HG03460 (cell line): ENCODE data around the gene PPFIBP2.

ENCODE experiments used
- ATAC-seq: cut with Tn5 transposase; IDR thresholded peaks from one replicate; pipeline ENCODE4 v1.9.1; 2021; ENCODE audit not compliant: unreplicated experiment

Gene PPFIBP2

DNA sequence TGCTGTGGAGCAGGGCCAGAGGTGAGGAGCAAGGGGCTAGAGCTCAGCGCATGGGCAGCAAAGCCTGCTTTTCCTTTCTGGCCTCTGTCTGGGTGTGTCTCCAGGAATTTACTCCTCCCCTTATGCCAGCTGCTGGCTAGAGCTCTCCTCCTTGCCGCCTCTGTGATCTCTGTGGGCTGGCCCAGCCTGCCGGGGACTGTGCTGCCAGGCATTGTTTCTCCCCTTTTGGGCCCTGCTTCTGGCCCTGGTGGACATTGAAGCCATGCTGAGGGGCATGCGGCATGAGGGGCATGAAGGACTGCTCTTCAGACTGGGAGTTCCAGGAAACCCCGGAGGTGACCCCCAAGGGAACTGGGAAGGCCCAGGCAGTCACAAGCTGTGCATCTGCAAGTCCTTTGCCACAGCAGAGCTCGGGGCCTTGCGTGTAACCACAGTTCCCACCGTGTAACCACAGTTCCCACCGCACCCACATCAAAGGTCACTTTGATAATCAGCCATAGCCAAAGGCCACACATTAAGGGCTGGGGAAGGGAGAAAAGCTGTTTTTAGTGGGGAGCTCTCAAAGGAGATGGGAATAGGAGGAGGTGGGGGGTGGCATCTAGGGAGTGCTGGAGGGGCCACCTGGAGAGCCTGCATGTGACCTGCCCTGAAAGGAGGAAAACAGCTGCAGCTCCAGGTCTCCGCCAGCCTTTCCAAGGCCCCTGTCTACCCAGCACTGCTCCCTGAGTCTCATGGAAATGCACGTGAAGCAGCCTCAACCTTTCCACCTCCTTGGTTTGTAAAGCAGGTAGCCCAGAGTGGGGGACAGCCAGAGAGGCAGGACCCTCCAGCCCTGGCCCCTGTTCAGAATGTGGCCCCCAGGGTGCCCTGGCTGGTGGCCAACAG is 62.3 kb downstream of the PPFIBP2 start:
- ATAC-seq: no peak

- ATAC-seq: no peak
These were observed 63.0 kb downstream of the PPFIBP2 start for GRCh38 chr11:7576726-7577290.

DNA sequence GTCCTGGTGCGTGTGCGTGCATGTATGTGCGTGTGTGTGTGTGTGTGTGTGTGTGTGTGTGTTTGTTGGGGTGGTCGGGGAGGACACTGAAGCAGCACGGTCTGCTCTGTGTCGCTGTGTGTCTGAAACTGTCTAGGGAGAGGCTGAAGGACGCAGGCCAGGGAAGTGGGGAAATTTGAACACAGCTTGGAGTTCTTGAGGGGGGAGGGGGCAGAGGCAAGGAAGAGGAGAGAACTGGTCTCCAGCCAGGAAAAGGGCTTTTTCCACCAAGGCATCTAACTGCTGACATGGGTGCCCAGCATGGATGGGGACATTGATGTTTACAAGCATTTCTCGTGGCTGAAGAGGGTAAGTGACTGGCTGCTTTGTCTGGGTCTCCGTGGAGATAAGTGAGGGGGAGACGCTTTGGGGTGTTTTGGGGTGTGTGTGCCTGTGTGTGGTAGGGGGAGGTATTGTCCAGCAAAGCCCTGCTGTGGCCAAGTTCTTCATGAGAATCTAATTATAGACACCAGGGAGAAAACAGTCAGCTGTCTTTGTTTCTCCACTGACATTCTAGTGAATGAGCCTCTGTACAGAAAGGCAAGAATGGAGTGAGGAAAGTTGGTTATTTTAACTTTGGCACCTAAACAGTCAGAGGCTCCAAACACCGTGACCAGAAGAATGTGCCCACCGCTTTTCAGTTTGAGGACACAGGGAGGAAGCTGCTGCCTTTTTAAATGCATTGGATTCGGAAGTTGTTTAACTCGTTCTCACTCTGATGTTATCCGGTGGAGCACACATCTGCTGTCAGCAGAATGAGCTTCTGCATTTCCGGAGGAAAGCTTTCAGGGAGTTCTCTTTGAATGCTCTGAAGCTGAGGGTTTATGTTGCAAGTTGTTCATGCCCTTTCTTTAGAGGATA is 63.7 kb downstream of the PPFIBP2 start:
- peak; percentile 54 for ATAC-seq

- ATAC-seq: no peak
These were observed 64.6 kb downstream of the PPFIBP2 start for GRCh38 chr11:7578276-7578955.

DNA sequence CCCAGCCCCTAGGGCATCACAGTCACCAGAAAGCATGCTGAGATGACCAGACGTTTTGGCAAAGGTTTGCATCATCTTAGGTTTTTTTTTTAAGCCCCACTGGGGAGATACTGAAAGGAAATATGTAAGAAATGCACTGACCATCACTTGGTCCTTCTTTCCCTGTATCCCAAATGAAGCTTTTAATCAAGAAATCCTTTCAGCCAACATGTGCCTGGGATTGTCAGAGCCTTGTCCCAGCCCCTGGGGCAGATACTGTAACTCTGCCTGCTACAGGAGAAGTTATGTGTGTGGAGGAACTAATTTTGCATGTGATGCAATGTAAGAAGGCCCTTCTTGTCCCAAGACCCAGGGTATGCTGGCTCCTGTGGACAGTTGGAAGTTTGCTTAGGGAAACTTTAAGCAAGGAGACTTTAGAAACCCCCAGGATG is 65.6 kb downstream of the PPFIBP2 start:
- ATAC-seq: no peak

DNA sequence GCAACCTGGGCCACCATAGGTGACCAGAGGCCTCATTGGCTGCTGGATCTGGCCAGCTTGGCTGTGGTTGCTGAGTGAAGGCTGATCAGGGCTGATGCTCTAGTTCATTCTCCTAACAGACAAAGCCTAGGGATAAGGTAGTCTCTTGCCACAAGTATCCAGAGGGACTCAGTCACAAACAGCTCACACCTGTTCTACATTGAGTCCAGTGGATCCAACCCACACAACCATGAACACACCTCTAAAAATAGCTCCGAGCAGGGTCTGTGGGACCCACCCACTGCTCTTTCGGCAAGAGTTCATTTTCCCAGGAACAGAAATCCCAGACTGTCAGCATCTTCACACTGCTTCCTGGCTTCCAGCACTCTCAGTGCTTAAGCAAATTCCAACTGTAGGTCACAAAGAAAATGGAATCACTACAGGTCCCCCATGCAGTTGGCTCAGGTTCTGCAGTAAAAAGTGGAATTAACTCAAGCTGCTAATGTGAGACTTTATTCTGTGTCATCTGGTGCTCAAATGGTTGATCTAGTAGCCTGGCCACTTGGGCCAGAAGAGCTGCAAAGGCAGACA is 67.3 kb downstream of the PPFIBP2 start:
- ATAC-seq: no peak

DNA sequence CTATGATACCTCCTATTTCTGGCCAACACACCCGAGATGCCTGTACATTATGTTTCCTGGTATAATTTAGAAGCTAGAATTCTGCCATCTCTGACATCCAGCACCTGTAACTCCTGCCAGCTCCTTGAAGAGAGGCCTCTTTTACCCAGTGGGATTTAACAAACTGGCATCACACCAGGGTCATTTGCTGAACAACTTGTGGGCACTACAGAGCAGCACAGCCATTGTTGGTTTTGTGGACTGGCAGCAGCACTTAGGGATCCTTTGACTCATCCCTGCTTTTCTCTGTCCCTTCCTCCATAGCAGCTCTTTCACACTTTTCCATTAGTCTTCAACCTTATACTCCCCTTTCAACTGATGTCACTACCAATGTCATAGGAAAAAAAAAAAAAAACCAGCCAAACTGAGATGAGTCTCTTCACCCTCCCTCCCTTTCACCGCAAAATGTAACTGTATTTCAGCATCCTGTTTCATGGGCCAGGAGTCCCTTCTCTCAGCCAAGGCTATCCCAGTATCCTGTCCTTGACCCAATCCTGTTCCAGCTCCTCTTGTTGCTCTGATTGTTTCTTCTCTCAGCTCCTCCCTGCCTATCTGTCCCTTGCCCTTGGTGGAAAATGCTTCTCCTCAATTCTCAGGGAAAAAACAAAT is 68.7 kb downstream of the PPFIBP2 start:
- no peak for ATAC-seq

DNA sequence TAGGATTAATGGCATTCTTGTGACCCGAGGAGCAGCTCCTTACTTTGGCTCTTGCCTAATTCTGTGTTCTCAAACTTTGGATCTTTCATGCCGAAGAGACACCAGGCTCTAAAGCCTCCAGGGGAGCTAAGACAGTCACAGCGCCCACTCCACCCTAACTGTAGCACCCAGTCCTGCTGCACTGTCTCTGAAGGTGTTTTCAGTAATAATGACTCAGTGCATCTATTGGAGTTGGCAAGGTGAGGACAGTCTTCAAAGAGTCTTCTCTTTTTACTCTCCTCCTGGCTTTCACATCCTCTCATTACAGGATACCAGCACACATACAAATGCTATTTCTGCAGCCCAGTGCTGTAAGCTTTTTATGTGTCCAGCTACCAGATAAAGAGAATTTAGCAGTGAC is 69.4 kb downstream of the PPFIBP2 start:
- ATAC-seq: no peak

DNA sequence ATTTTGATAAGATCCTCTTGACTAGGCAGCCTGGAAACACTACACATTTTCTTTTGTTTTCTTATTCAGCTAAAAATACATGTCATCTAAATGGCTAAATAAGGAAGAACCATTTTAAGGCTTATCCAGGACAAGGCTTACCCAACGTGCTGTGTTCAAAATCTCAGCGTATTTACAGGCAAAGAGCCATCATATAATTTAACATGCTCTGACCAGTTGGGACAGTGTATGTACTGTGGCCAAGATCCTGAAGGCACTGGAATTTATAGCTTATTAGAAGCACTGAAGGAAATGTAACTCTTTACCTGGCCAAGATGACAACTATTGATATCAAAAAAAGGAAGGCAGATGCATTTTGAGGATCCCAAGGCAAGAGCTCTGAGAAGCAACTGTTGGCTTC is 71.1 kb downstream of the PPFIBP2 start:
- ATAC-seq: no peak

GRCh38 chr11:7585816-7586215 is 72.0 kb downstream of the PPFIBP2 start:
- no peak for ATAC-seq

- ATAC-seq: no peak
These were observed 72.6 kb downstream of the PPFIBP2 start for GRCh38 chr11:7586376-7586775.

DNA sequence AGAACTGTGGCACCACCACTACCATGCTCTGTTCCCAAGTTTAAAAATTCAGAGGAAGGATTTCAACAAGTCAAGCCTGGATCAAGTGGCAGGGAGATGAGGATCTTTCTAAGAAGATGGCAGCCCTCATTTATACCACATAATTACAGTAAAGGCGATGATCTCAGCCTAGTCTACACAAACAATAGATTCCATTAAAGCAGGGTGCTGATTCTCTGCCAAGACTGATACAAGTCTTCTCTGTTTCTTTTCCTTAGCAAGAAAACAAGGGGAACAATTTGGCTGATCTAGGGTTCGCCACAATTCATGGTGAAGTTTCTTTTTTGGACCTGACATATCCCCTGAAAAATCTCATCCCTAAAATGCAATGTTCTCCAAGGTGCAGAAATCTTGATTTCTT is 73.9 kb downstream of the PPFIBP2 start:
- ATAC-seq: no peak

GRCh38 chr11:7589861-7590260 is 76.1 kb downstream of the PPFIBP2 start:
- ATAC-seq: no peak

DNA sequence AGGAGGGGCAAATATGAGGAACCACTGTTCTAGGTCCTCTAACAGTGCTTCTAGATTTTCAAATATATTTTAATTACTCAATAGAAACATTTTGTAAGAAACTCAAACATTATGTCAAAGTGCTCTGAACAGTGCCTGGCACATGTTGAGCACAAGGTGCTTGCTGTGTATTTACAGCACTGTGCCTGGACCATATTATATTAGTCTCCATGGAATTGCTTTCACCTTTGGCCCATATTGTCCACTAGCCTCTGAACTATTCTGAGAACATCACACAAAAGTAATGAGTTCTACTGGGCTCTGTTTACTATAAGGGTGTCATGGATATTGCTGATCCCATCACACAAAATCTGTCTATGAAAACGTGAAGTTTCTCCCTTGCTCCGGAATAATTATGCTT is 76.7 kb downstream of the PPFIBP2 start:
- ATAC-seq: no peak

- ATAC-seq: no peak
These were observed 77.5 kb downstream of the PPFIBP2 start for GRCh38 chr11:7591107-7591894.

DNA sequence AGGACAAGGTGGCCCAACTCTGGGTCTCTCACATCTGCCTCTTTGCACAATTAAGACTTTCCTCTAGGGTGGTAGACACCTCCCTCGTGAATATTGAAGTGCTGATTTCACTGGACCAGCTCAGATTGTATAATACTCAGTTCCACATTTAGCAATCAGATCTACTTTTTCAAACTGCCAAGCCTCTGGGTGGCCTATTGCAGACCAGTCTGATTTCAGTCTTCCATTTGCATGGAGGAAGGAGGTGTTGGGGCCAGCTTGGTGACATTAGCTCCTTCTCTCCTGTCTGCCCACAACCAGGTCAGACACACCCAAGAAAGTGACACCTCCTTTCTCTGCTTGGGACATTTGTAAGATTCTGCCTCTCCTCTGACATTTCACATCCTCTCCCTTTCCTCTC is 78.2 kb downstream of the PPFIBP2 start:
- ATAC-seq: no peak

GRCh38 chr11:7592711-7593110 is 78.9 kb downstream of the PPFIBP2 start:
- ATAC-seq: no peak

- no peak for ATAC-seq
These were observed 79.7 kb downstream of the PPFIBP2 start for GRCh38 chr11:7593481-7593880.
